Measurements from ENCODE around the gene ERN1. TPM values are rescaled to one million over a fixed set of nuclear protein-coding genes. Genes with fewer than 3 reads are reported as not detected.
A peak's percentile ranks its signal among the peaks of the same experiment; 100 is the strongest.

Gene ERN1
- polyA plus RNA-seq, 1 donor from 2014 or later, result 2.3 TPM

DNA sequence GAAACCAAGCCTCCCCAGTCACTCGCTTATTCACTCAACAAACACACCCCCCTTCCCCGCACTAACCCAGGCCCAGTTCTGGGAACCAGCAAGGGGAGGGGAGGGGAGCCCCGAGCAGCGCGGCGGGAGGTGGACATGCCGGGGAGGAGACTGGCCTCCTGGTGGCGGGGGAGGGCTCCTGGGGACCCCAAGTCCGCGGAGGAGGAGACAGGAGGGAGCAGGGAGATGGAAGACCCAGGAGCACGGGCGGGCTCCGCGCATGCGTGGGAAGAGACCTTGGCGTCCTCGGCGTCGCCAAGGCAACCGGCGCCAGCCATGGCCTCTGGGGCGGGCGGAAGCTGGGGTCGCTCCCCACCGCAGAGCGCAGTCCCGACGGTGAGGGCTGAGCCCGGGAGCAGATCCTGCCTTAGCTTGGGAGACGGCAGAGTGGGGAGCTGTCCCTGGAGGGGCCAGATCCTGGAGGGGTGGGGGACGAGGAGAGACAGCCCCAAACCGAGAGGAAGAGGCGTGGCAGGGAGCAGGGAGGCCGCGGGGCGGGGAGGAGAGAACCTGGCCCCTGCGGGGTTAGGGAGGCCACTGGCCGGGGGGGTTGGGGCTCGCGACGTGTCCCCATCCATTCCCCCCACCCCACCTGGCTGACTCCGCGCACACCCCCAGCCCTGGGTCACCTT, 131.8 kb downstream of the ERN1 start, which contains the start of gene PRR29:
Gene PRR29, plus strand, starts transcription at position 302 of the 671 bp plus-strand sequence. Its CDS starts 14 bp downstream, at position 316.
- H3K4me3 ChIP-seq (ENCODE audit: low read length), result peak within 1 kb of the TSS; percentile 85
- peak within 1 kb of the TSS; percentile 45 for H2AFZ ChIP-seq (ENCODE audit: low read depth, low read length)
- peak within 1 kb of the TSS; percentile 44 for H3K4me2 ChIP-seq (ENCODE audit: low read length)
- TF ChIP-seq, protein P1, sequence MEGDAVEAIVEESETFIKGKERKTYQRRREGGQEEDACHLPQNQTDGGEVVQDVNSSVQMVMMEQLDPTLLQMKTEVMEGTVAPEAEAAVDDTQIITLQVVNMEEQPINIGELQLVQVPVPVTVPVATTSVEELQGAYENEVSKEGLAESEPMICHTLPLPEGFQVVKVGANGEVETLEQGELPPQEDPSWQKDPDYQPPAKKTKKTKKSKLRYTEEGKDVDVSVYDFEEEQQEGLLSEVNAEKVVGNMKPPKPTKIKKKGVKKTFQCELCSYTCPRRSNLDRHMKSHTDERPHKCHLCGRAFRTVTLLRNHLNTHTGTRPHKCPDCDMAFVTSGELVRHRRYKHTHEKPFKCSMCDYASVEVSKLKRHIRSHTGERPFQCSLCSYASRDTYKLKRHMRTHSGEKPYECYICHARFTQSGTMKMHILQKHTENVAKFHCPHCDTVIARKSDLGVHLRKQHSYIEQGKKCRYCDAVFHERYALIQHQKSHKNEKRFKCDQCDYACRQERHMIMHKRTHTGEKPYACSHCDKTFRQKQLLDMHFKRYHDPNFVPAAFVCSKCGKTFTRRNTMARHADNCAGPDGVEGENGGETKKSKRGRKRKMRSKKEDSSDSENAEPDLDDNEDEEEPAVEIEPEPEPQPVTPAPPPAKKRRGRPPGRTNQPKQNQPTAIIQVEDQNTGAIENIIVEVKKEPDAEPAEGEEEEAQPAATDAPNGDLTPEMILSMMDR (IDR thresholded peaks at IDR 0.05; ENCODE audit: poor library complexity, severe bottlenecking), result no peak
- TF ChIP-seq EZH2 (IDR thresholded peaks at IDR 0.05; ENCODE audit: borderline replicate concordance, insufficient read depth, low read length, poor library complexity, severe bottlenecking) (no peak), MXI1 (conservative IDR thresholded peaks at IDR 0.05; ENCODE audit: poor library complexity, severe bottlenecking) (peak; percentile 87), TAF1 (IDR thresholded peaks at IDR 0.05; ENCODE audit: low read depth) (no peak), RAD21 (conservative IDR thresholded peaks at IDR 0.05) (no peak), EP300 (conservative IDR thresholded peaks at IDR 0.05; ENCODE audit: poor library complexity, severe bottlenecking) (peak; percentile 25), POLR2AphosphoS5 (IDR thresholded peaks at IDR 0.05) (peak; percentile 48), SMC3 (conservative IDR thresholded peaks at IDR 0.05; ENCODE audit: poor library complexity) (peak; percentile 10)
- TF ChIP-seq, protein P2, sequence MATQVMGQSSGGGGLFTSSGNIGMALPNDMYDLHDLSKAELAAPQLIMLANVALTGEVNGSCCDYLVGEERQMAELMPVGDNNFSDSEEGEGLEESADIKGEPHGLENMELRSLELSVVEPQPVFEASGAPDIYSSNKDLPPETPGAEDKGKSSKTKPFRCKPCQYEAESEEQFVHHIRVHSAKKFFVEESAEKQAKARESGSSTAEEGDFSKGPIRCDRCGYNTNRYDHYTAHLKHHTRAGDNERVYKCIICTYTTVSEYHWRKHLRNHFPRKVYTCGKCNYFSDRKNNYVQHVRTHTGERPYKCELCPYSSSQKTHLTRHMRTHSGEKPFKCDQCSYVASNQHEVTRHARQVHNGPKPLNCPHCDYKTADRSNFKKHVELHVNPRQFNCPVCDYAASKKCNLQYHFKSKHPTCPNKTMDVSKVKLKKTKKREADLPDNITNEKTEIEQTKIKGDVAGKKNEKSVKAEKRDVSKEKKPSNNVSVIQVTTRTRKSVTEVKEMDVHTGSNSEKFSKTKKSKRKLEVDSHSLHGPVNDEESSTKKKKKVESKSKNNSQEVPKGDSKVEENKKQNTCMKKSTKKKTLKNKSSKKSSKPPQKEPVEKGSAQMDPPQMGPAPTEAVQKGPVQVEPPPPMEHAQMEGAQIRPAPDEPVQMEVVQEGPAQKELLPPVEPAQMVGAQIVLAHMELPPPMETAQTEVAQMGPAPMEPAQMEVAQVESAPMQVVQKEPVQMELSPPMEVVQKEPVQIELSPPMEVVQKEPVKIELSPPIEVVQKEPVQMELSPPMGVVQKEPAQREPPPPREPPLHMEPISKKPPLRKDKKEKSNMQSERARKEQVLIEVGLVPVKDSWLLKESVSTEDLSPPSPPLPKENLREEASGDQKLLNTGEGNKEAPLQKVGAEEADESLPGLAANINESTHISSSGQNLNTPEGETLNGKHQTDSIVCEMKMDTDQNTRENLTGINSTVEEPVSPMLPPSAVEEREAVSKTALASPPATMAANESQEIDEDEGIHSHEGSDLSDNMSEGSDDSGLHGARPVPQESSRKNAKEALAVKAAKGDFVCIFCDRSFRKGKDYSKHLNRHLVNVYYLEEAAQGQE (IDR thresholded peaks at IDR 0.05; ENCODE audit: borderline replicate concordance), result no peak
- H3K9ac ChIP-seq (ENCODE audit: low read length), result peak within 1 kb of the TSS; percentile 71
- no peaks in the 10 kb centered on the region for H3K27me3 ChIP-seq (ENCODE audit: insufficient read depth, low read depth, low read length)
- no peaks in the 10 kb centered on the region for H3K36me3 ChIP-seq (ENCODE audit: insufficient read depth, low read length)
- no peaks in the 10 kb centered on the region for H3K9me3 ChIP-seq (ENCODE audit: low read length)
- H3F3A ChIP-seq (ENCODE audit: insufficient read depth, low read length, poor library complexity, severe bottlenecking), result no peaks in the 10 kb centered on the region
- H4K20me1 ChIP-seq (ENCODE audit: insufficient read depth), result no peaks in the 10 kb centered on the region
- no peaks in the 10 kb centered on the region for H3K79me2 ChIP-seq (replicated peaks; ENCODE audit: insufficient read depth, low read length)
- H3K9me2 ChIP-seq (ENCODE audit: insufficient read depth, low read length), result no peaks in the 10 kb centered on the region
- H3K27ac ChIP-seq (ENCODE audit: low read length), result no peak within 1 kb of the TSS

DNA sequence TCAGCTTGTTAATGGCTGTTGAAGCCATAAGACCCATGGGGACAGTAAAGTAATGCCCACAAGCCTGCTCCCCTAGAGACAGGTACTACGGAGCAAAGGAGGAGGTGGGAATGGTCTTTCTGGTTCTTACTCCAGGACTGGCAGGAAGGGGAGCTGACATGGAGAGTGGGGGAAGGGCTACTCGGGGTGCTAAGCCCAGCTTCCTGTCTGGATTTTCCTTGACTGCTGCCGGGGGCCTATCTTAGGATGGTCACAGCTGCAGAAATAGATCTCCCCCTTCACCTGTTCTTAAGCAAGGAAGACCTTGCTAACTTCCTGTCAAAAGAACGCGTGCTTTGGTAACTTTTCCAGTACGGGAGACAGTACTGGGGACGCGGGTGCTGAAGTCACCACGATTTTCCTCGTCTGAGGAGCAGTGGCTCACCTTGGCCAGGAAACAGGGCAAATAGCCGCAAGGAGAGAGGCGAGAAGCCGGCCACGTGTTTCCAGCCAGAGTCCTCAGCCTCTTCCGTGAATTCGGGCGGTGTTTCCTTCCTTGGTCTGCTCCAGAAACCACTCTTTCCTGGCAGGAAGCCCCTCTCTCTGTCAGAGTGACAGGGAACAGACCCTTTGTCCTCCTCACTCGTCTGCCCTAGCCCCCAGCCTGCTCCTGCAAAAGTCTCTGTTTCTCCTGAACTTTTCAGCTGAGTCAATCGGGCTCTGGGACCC, 132.4 kb downstream of the ERN1 start:
- H4K20me1 ChIP-seq (ENCODE audit: insufficient read depth), result no peaks in the 10 kb centered on the region
- TF ChIP-seq, protein P2 (IDR thresholded peaks at IDR 0.05; ENCODE audit: borderline replicate concordance), result no peak
- TF ChIP-seq TAF1 (IDR thresholded peaks at IDR 0.05; ENCODE audit: low read depth) (no peak), POLR2AphosphoS5 (IDR thresholded peaks at IDR 0.05) (no peak), EZH2 (IDR thresholded peaks at IDR 0.05; ENCODE audit: borderline replicate concordance, insufficient read depth, low read length, poor library complexity, severe bottlenecking) (no peak), RAD21 (conservative IDR thresholded peaks at IDR 0.05) (no peak), EP300 (conservative IDR thresholded peaks at IDR 0.05; ENCODE audit: poor library complexity, severe bottlenecking) (no peak), MXI1 (conservative IDR thresholded peaks at IDR 0.05; ENCODE audit: poor library complexity, severe bottlenecking) (no peak), SMC3 (conservative IDR thresholded peaks at IDR 0.05; ENCODE audit: poor library complexity) (no peak)
- TF ChIP-seq, protein P1 (IDR thresholded peaks at IDR 0.05; ENCODE audit: poor library complexity, severe bottlenecking), result no peak
- H3F3A ChIP-seq (ENCODE audit: insufficient read depth, low read length, poor library complexity, severe bottlenecking), result no peaks in the 10 kb centered on the region

More for the DNA sequence above, 132.4 kb downstream of the ERN1 start:
- H3K27ac ChIP-seq (ENCODE audit: low read length), result no peak overlapping the region
- H3K36me3 ChIP-seq (ENCODE audit: insufficient read depth, low read length), result no peaks in the 10 kb centered on the region
- no peaks in the 10 kb centered on the region for H3K27me3 ChIP-seq (ENCODE audit: insufficient read depth, low read depth, low read length)
- peak overlapping the region; percentile 34 for H3K4me2 ChIP-seq (ENCODE audit: low read length)
- H3K4me3 ChIP-seq (ENCODE audit: low read length), result peak overlapping the region; percentile 85
- H3K9me3 ChIP-seq (ENCODE audit: low read length), result no peaks in the 10 kb centered on the region
- H3K9me2 ChIP-seq (ENCODE audit: insufficient read depth, low read length), result no peaks in the 10 kb centered on the region
- no peaks in the 10 kb centered on the region for H3K79me2 ChIP-seq (replicated peaks; ENCODE audit: insufficient read depth, low read length)
- H2AFZ ChIP-seq (ENCODE audit: low read depth, low read length), result no peak overlapping the region
- H3K9ac ChIP-seq (ENCODE audit: low read length), result peak overlapping the region; percentile 71

Data from neural cell (in vitro differentiated cells).